Tibial nerve (tissue), 4 donors: ENCODE results near the gene SIPA1L3. TPM values are rescaled to one million over a fixed set of nuclear protein-coding genes. Genes with fewer than 3 reads are reported as not detected.

Experiments
- DNase-seq, 2 donors: peaks; one replicate each; pipeline ENCODE4 v3.0.0-alpha.2; 2019; ENCODE audit warnings: low spot score in 2 of 2
- H3K27ac ChIP-seq, 4 donors: fragments of 200-600 bp; sonication (generic) in 3 of 4; one replicate each; pipeline ENCODE4 v1.5.1; 2017 to 2019; ENCODE audit warnings: mild to moderate bottlenecking in 1 of 4
- H3K27me3 ChIP-seq, 2 donors: fragments of 200-600 bp; sonication (generic) in 1 of 2; one replicate each; pipeline versions ENCODE4 v1.5.1 to v1.6.0; 2017 to 2019
- H3K36me3 ChIP-seq, 3 donors: fragments of 200-600 bp; sonication (generic); one replicate each; pipeline ENCODE4 v1.5.1; 2018 to 2019
- H3K4me1 ChIP-seq, 4 donors: fragments of 200-600 bp; sonication (generic) in 3 of 4; one replicate each; pipeline ENCODE4 v1.5.1; 2017 to 2019
- H3K4me3 ChIP-seq, 4 donors: fragments of 200-600 bp; sonication (generic) in 3 of 4; one replicate each; pipeline ENCODE4 v1.5.1; 2017 to 2019; ENCODE audit warnings: mild to moderate bottlenecking in 1 of 4, moderate library complexity in 1 of 4
- H3K9me3 ChIP-seq, 4 donors: fragments of 200-600 bp; sonication (generic) in 3 of 4; one replicate each; pipeline ENCODE4 v1.5.1; 2017 to 2019
- EP300 ChIP-seq, 2 donors: sonication (generic); formaldehyde crosslinking; IDR thresholded peaks; one replicate each; pipeline ENCODE4 v1.6.1; 2017; ENCODE audit warnings: antibody characterized with exemption in 2 of 2, mild to moderate bottlenecking in 1 of 2
- POLR2A ChIP-seq, 2 donors: fragments of 450-650 bp; IDR thresholded peaks; one replicate each; pipeline ENCODE4 v1.6.1; 2017; ENCODE audit warnings: antibody characterized with exemption in 2 of 2, mild to moderate bottlenecking in 2 of 2, moderate library complexity in 2 of 2
- WGBS, 2 donors: methylation state at CpG; one replicate each; pipeline ENCODE4 v1.1.5; 2018; 5-methylcytosine and 5-hydroxymethylcytosine counted together
- total RNA-seq, 4 donors: library from RNA; depleted of rRNA; stranded (reverse); fragments of >200 nt; gene quantifications; one replicate each; pipeline ENCODE4 v1.1.0, GENCODE V29; 2016
- TF ChIP-seq, protein P1 (sequence below), 5 experiments: fragments of 200-600 bp in 3 of 5; fragments of 450-650 bp in 2 of 5; sonication (generic) in 3 of 5; IDR thresholded peaks; one replicate each; pipeline ENCODE4 v1.5.1; 2016 to 2019; ENCODE audit warnings: antibody characterized with exemption in 5 of 5, mild to moderate bottlenecking in 3 of 5, moderate library complexity in 2 of 5

The SIPA1L3 gene
- total RNA-seq, 4 donors from 2014 or later: 8.3 to 43.9 (median 17.0) TPM

DNA sequence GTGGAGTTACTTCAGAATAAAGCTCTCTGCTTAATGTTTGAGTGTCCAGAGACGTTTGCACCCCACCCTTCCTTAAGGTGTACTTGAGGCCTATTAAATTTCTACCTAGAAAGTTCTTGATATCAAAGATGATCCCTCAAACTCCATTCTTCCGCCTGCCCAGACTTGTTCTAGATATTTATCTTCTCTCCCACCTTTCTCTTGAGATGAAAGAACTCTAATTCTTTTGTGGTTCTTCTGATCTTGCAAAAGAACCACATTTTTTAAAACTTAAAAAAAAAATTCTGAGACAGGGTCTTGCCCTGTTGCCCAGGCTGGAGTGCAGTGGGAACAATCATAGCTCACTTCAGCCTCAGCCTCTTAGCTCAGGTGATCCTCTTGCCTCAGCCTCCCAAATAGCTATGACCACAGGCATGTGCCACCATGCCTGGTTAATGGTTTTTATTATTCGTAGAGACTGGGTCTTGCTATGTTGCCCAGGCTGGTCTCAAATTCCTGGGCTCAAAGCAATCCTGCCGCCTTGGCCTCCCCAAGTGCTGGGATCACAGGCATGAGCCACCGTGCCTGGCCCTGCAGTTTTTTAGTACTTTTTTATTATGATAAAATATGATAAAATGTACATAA is 94.3 kb downstream of the SIPA1L3 start:
- H3K4me3 ChIP-seq: no peak overlapping the region
- H3K27me3 ChIP-seq: no peaks in the 10 kb centered on the region
- H3K36me3 ChIP-seq: no peaks in the 10 kb centered on the region
- no peaks in the 10 kb centered on the region for H3K9me3 ChIP-seq
- 87 to 88% methylated on average over 5 of the region's 5 CpGs for WGBS, 2 donors
- H3K27ac ChIP-seq: no peak overlapping the region
- TF ChIP-seq EP300 (IDR thresholded peaks at IDR 0.05) (no peak), POLR2A (IDR thresholded peaks at IDR 0.05) (no peak)
- TF ChIP-seq, protein P1, sequence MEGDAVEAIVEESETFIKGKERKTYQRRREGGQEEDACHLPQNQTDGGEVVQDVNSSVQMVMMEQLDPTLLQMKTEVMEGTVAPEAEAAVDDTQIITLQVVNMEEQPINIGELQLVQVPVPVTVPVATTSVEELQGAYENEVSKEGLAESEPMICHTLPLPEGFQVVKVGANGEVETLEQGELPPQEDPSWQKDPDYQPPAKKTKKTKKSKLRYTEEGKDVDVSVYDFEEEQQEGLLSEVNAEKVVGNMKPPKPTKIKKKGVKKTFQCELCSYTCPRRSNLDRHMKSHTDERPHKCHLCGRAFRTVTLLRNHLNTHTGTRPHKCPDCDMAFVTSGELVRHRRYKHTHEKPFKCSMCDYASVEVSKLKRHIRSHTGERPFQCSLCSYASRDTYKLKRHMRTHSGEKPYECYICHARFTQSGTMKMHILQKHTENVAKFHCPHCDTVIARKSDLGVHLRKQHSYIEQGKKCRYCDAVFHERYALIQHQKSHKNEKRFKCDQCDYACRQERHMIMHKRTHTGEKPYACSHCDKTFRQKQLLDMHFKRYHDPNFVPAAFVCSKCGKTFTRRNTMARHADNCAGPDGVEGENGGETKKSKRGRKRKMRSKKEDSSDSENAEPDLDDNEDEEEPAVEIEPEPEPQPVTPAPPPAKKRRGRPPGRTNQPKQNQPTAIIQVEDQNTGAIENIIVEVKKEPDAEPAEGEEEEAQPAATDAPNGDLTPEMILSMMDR (IDR thresholded peaks at IDR 0.05): no peak
- no peak for DNase-seq
- H3K4me1 ChIP-seq: peaks cover 0 to 48% (median 20%) of the 10 kb centered on the region in 4 donors

DNA sequence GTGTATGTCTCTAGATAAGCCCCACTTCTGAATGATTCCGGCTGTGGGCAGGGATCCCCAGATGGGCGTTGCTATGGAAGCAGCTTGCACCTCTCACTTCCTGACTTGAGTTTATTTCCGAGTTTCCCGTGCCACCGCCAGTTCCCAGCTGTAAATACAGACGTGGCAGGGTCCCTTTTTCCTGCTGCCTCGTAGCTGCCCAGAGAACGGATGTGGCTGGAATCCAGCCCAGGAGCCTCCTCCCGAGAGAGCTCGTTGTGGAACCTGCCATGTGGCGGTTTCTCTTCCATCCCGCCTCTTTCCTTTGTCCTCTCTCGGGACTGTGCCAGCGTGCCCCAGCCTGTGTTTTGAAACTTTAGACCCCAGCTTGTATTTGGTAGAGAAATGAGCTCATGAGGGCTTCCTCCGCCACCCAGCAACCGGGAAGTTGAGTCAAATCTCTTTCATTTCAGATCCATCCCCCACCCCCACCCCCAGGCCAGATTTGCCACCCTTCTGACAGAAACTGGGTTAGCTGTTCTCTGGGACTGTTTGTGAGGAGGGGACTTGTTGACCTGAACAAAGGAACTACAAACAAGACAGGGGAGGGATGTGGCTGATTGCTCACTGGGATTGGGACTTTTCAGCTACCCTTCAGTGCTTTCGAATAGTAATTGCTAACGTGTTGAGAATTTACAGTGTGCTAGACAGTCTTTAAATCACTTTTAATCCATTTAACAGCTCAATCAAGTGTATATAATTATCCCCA is 96.6 kb downstream of the SIPA1L3 start:
- H3K4me3 ChIP-seq: peak overlapping the region; percentile 29 to 56 (median 36)
- no peaks in the 10 kb centered on the region for H3K9me3 ChIP-seq
- peaks cover 0 to 46% (median 19%) of the 10 kb centered on the region in 4 donors for H3K4me1 ChIP-seq
- DNase-seq: peak; percentile 42 to 46
- no peaks in the 10 kb centered on the region for H3K36me3 ChIP-seq
- H3K27me3 ChIP-seq: no peaks in the 10 kb centered on the region
- peak in 1 of 2 donors; percentile 35 for TF ChIP-seq EP300 (IDR thresholded peaks at IDR 0.05)
- TF ChIP-seq, protein P1 (IDR thresholded peaks at IDR 0.05): no peak
- TF ChIP-seq POLR2A (IDR thresholded peaks at IDR 0.05): no peak
- WGBS, 2 donors: 3% methylated on average over 18 of the region's 18 CpGs
- H3K27ac ChIP-seq: peak overlapping the region; percentile 77 to 94 (median 84)

DNA sequence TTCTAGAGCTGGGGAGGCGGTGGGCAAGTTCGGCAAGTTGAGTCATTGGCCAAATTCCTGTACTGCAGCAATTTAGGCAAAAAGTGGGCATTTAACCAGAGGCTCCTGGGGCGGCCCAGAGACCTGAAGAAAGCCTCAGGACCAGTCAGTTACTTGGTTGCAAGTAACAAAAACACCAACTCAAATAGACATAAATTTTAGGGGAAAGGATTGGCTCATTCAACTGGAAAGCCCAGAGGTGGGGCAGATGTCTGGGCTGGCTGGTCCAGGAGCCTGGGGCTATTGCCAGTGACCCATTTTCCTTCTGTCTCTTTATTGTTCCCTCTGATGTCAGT is 97.1 kb downstream of the SIPA1L3 start:
- Histone ChIP-seq H3K4me3 (peak overlapping the region; percentile 29 to 56 (median 36)), H3K27ac (peak overlapping the region; percentile 77 to 94 (median 84)), H3K9me3 (no peaks in the 10 kb centered on the region), H3K36me3 (no peaks in the 10 kb centered on the region), H3K4me1 (peaks cover 0 to 40% (median 18%) of the 10 kb centered on the region in 4 donors), H3K27me3 (no peaks in the 10 kb centered on the region)
- 23 to 27% methylated on average over 3 of the region's 3 CpGs for WGBS, 2 donors
- TF ChIP-seq, protein P1 (IDR thresholded peaks at IDR 0.05): no peak
- no peak for DNase-seq

GRCh38 chr19:38004521-38005223 is 97.7 kb downstream of the SIPA1L3 start:
- peak overlapping the region; percentile 77 to 94 (median 84) for H3K27ac ChIP-seq
- H3K36me3 ChIP-seq: no peaks in the 10 kb centered on the region
- H3K4me1 ChIP-seq: peaks cover 0 to 35% (median 18%) of the 10 kb centered on the region in 4 donors
- WGBS, 2 donors: 9 to 14% methylated on average over 15 of the region's 15 CpGs
- H3K27me3 ChIP-seq: no peaks in the 10 kb centered on the region
- H3K9me3 ChIP-seq: no peaks in the 10 kb centered on the region
- peak; percentile 74 to 94 for DNase-seq
- TF ChIP-seq POLR2A (IDR thresholded peaks at IDR 0.05): peak; percentile 76 to 78
- TF ChIP-seq EP300 (IDR thresholded peaks at IDR 0.05): peak in 1 of 2 donors; percentile 92
- TF ChIP-seq, protein P1 (IDR thresholded peaks at IDR 0.05): peak in 1 of 5 experiments; percentile 9
- H3K4me3 ChIP-seq: peak overlapping the region; percentile 29 to 56 (median 36)
